ENCODE results near the gene SFMBT1.

The SFMBT1 gene

DNA sequence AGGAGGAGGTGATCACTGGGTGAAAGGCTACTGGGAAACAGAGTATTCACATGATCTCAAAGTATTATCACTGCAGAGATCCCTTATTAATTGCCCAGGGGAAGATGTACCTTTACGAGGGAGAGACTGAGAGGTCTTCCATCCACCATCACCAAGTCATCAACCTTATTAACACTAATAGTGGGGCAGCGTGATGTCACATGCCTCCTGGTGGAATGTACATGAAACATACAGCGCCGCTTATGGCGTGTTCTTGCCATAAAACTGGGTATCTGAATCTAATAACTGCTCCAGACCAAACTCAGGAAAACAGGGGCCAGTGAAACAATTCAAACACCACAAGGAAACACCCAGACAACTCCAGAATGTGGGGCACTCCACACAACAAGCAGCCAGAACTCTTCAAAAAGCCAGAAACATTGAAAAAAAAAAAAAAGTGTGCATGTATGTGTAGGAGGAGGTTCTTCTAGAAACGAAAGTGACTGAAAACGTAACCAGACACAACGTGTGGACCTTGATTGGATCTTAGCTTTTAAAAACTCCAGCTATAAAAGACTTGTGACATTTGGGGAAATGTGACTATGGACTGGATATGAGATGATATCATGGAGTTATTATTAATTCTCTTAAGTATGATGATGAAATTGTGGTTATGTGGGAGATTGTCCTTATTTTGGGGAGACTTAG lies 153.1 kb downstream of the SFMBT1 start:
- Histone ChIP-seq H3K36me3 (ENCODE audit: insufficient read depth, low read length) (no peaks in the 10 kb centered on the region), H3K4me1 (ENCODE audit: insufficient read depth, low read length, poor library complexity, severe bottlenecking) (peaks cover 59% of the 10 kb centered on the region), H3K9ac (ENCODE audit: low read depth, low read length, poor library complexity, severe bottlenecking) (peak overlapping the region; percentile 23), H3K27me3 (ENCODE audit: insufficient read depth, low read length, poor library complexity, severe bottlenecking) (no peaks in the 10 kb centered on the region), H2AFZ (ENCODE audit: low read length) (no peak overlapping the region), H3K4me3 (ENCODE audit: low read length, poor library complexity, severe bottlenecking) (no peak overlapping the region), H3K79me2 (ENCODE audit: insufficient read depth, low read length) (peaks cover 49% of the 10 kb centered on the region), H3K4me2 (ENCODE audit: low read depth, low read length, poor library complexity, severe bottlenecking) (peak overlapping the region; percentile 94), H3F3A (ENCODE audit: low read depth) (no peaks in the 10 kb centered on the region), H3K9me3 (ENCODE audit: insufficient read depth, low read depth, low read length) (no peaks in the 10 kb centered on the region), H4K20me1 (ENCODE audit: insufficient read depth, low read length, poor library complexity, severe bottlenecking) (peaks cover 18% of the 10 kb centered on the region), H3K9me2 (replicated peaks; ENCODE audit: low read depth, low read length) (no peaks in the 10 kb centered on the region)
- TF ChIP-seq, protein P1, sequence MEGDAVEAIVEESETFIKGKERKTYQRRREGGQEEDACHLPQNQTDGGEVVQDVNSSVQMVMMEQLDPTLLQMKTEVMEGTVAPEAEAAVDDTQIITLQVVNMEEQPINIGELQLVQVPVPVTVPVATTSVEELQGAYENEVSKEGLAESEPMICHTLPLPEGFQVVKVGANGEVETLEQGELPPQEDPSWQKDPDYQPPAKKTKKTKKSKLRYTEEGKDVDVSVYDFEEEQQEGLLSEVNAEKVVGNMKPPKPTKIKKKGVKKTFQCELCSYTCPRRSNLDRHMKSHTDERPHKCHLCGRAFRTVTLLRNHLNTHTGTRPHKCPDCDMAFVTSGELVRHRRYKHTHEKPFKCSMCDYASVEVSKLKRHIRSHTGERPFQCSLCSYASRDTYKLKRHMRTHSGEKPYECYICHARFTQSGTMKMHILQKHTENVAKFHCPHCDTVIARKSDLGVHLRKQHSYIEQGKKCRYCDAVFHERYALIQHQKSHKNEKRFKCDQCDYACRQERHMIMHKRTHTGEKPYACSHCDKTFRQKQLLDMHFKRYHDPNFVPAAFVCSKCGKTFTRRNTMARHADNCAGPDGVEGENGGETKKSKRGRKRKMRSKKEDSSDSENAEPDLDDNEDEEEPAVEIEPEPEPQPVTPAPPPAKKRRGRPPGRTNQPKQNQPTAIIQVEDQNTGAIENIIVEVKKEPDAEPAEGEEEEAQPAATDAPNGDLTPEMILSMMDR (conservative IDR thresholded peaks at IDR 0.05; ENCODE audit: low read length) = peak; percentile 48
- no peak for TF ChIP-seq EZH2phosphoT487 (IDR thresholded peaks at IDR 0.05; ENCODE audit: borderline replicate concordance)

DNA sequence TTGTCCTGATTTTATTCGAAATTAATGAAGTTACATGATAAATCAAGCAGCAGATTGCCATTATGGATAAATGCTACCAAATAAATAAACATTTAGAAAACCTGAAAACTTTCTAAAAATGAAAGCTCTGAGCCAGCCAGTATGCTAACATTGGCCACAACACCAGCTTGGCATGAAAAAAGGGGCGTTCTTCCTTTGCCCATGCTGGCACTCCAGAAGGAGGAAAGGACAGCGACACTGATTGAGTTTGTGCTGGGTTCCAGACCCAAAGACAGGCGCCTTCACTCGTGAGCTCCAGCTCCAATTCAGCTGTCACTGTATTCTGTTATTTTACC lies 153.6 kb downstream of the SFMBT1 start:
- H3K4me1 ChIP-seq (ENCODE audit: insufficient read depth, low read length, poor library complexity, severe bottlenecking) = peaks cover 59% of the 10 kb centered on the region
- H4K20me1 ChIP-seq (ENCODE audit: insufficient read depth, low read length, poor library complexity, severe bottlenecking) = peaks cover 18% of the 10 kb centered on the region
- H3K79me2 ChIP-seq (ENCODE audit: insufficient read depth, low read length) = peaks cover 52% of the 10 kb centered on the region
- H3K4me3 ChIP-seq (ENCODE audit: low read length, poor library complexity, severe bottlenecking) = peak overlapping the region; percentile 19
- H2AFZ ChIP-seq (ENCODE audit: low read length) = no peak overlapping the region
- no peaks in the 10 kb centered on the region for H3K9me3 ChIP-seq (ENCODE audit: insufficient read depth, low read depth, low read length)
- TF ChIP-seq, protein P1 (conservative IDR thresholded peaks at IDR 0.05; ENCODE audit: low read length) = no peak
- no peak for TF ChIP-seq EZH2phosphoT487 (IDR thresholded peaks at IDR 0.05; ENCODE audit: borderline replicate concordance)
- H3K36me3 ChIP-seq (ENCODE audit: insufficient read depth, low read length) = no peaks in the 10 kb centered on the region
- H3K4me2 ChIP-seq (ENCODE audit: low read depth, low read length, poor library complexity, severe bottlenecking) = peak overlapping the region; percentile 94
- no peaks in the 10 kb centered on the region for H3K27me3 ChIP-seq (ENCODE audit: insufficient read depth, low read length, poor library complexity, severe bottlenecking)
- H3K9me2 ChIP-seq (replicated peaks; ENCODE audit: low read depth, low read length) = no peaks in the 10 kb centered on the region
- no peaks in the 10 kb centered on the region for H3F3A ChIP-seq (ENCODE audit: low read depth)
- no peak overlapping the region for H3K9ac ChIP-seq (ENCODE audit: low read depth, low read length, poor library complexity, severe bottlenecking)

DNA sequence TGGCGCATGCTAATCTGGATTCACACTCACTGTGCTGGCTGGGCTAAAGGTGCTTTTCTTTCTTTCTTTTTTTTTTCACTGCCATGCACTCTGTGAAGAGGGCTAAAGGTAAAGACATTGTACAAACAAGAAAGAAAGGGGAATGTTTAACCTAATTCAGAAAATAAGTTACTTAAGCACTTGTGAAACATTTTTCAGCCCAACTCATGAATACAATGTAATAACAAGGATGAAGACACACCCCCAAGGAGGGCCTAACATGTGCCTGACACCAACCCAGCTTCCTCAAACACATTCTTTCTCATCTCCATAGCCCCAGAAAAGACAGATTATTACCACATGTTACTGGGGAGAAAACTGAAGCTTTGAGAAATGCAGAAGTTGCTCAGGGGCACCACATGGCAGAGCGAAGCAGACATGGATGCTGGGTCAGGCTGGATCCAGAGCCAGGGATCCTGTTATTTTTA lies 154.2 kb downstream of the SFMBT1 start:
- no peaks in the 10 kb centered on the region for H3F3A ChIP-seq (ENCODE audit: low read depth)
- TF ChIP-seq, protein P1 (conservative IDR thresholded peaks at IDR 0.05; ENCODE audit: low read length) = no peak
- peaks cover 56% of the 10 kb centered on the region for H3K4me1 ChIP-seq (ENCODE audit: insufficient read depth, low read length, poor library complexity, severe bottlenecking)
- peak overlapping the region; percentile 94 for H3K4me2 ChIP-seq (ENCODE audit: low read depth, low read length, poor library complexity, severe bottlenecking)
- no peaks in the 10 kb centered on the region for H3K27me3 ChIP-seq (ENCODE audit: insufficient read depth, low read length, poor library complexity, severe bottlenecking)
- H3K79me2 ChIP-seq (ENCODE audit: insufficient read depth, low read length) = peaks cover 49% of the 10 kb centered on the region
- H3K36me3 ChIP-seq (ENCODE audit: insufficient read depth, low read length) = no peaks in the 10 kb centered on the region
- no peaks in the 10 kb centered on the region for H3K9me2 ChIP-seq (replicated peaks; ENCODE audit: low read depth, low read length)
- no peaks in the 10 kb centered on the region for H3K9me3 ChIP-seq (ENCODE audit: insufficient read depth, low read depth, low read length)
- H3K9ac ChIP-seq (ENCODE audit: low read depth, low read length, poor library complexity, severe bottlenecking) = no peak overlapping the region
- H4K20me1 ChIP-seq (ENCODE audit: insufficient read depth, low read length, poor library complexity, severe bottlenecking) = peaks cover 15% of the 10 kb centered on the region
- no peak overlapping the region for H2AFZ ChIP-seq (ENCODE audit: low read length)
- peak overlapping the region; percentile 19 for H3K4me3 ChIP-seq (ENCODE audit: low read length, poor library complexity, severe bottlenecking)
